Lower leg skin (tissue), 3 donors: Measurements from ENCODE around the gene DENND6B.

Source experiments
- POLR2A ChIP-seq, 2 donors: fragments of 450-650 bp; IDR thresholded peaks; one replicate each; pipeline ENCODE4 v1.6.1; 2016 to 2017; ENCODE audit warnings: antibody characterized with exemption in 2 of 2, mild to moderate bottlenecking in 1 of 2, moderate library complexity in 1 of 2
- TF ChIP-seq, protein P1 (sequence below), 3 donors: fragments of 450-650 bp; IDR thresholded peaks; one replicate each; pipeline ENCODE4 v1.5.1; 2016; ENCODE audit warnings: antibody characterized with exemption in 3 of 3, mild to moderate bottlenecking in 3 of 3, moderate library complexity in 2 of 3

DNA sequence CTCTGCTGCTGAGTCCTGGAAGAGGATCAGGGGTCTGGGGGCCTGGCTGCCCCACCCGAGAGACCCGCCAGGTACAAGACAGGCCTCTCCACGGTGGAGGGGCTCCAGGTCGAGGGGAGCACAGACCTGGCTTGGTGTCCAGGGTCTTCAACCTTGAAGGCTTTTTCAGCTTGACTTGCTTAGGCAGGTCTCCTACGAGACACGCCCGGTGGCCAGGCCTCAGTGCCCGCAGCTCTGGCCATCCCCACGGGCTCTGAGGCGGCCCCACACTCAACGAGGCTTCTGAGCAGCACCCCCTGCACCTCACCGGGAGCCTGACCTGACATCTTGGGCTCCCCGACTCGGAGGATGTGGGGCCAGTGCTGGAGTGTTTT lies 12.7 kb downstream of the DENND6B start:
- TF ChIP-seq, protein P1, sequence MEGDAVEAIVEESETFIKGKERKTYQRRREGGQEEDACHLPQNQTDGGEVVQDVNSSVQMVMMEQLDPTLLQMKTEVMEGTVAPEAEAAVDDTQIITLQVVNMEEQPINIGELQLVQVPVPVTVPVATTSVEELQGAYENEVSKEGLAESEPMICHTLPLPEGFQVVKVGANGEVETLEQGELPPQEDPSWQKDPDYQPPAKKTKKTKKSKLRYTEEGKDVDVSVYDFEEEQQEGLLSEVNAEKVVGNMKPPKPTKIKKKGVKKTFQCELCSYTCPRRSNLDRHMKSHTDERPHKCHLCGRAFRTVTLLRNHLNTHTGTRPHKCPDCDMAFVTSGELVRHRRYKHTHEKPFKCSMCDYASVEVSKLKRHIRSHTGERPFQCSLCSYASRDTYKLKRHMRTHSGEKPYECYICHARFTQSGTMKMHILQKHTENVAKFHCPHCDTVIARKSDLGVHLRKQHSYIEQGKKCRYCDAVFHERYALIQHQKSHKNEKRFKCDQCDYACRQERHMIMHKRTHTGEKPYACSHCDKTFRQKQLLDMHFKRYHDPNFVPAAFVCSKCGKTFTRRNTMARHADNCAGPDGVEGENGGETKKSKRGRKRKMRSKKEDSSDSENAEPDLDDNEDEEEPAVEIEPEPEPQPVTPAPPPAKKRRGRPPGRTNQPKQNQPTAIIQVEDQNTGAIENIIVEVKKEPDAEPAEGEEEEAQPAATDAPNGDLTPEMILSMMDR (IDR thresholded peaks at IDR 0.05): no peak
- TF ChIP-seq POLR2A (IDR thresholded peaks at IDR 0.05): no peak
